ENCODE results near the gene IGF1R.

- TF ChIP-seq CTCF (conservative IDR thresholded peaks at IDR 0.05; ENCODE audit: low read depth, low read length), result no peak
- TF ChIP-seq EZH2phosphoT487 (IDR thresholded peaks at IDR 0.05; ENCODE audit: borderline replicate concordance, low read length), result no peak
These were observed 291.2 kb downstream of the IGF1R start for GRCh38 chr15:98939311-98940080.
